GM19452 (cell line): ENCODE data around the gene TRIP12.
"Not testable (repeated sequence)": the region's sequence is repeated elsewhere in the genome, so short reads cannot be mapped to it uniquely, and the experiment has no call there.

Source experiments
- ATAC-seq: cut with Tn5 transposase; IDR thresholded peaks from one replicate; pipeline ENCODE4 v1.9.1; 2021; ENCODE audit not compliant: unreplicated experiment

Gene TRIP12

DNA sequence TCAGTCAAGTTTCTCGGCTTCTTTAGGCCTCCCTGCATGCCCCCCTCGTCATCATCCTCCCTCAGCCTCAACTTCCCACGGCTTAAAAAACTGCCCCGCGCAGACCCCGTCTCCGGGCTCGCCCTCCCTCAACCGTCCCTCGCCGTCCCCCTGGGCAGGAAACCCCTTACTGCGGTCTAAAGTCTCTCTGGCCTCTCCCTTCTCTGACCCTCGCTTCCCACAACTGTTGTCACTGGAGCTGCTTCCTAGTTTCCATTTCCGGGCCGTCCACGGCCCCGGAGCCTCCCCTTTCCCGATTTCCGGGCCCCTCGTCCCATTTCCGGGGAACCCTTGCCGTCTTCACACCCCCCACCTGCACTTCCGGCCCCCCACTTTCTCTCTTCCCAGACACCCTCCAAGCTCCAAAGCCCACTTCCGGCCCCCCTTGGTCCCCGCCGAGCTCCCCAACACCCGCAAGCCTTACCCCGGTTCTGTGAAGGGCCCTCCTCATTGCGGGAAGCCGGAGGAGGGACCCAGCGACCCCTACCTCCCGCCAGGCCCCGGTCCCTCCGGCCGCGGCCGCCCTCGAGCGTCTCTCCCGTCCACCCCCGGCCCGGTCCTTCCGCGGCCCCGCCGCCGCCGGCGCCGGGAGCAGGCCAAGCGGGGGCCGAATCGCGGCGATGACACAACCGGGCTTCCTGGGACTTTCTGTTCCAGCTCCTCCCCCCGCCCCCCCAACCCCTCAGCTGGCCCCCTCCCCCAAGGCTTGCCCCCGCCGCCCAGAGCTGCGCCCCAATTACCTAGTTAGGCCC lies 513 bp downstream of the TRIP12 start:
- peak; percentile 26 for ATAC-seq

- ATAC-seq, result no peak
These were observed 1.7 kb downstream of the TRIP12 start for GRCh38 chr2:229920011-229920641.

GRCh38 chr2:229917793-229918192 lies 4.0 kb downstream of the TRIP12 start:
- no peak for ATAC-seq

DNA sequence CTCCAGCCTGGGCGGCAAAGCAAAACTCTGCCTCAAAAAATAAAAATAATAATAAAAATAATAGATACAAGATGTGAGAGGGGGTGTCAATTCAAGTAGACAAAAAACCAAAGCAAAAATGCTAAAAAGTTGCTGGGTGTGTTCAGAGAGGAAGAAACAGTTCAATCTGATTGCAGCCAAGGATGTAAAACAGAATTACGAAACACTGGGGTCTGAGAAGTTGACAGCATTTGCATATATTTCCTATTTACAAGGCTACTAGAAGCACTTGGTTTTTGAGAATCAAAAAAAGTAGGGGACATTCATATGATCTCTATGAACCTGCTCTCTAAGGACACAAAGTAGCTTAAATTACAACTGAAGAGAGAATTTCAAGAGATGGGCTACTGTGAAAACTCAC lies 7.6 kb downstream of the TRIP12 start:
- no peak for ATAC-seq

DNA sequence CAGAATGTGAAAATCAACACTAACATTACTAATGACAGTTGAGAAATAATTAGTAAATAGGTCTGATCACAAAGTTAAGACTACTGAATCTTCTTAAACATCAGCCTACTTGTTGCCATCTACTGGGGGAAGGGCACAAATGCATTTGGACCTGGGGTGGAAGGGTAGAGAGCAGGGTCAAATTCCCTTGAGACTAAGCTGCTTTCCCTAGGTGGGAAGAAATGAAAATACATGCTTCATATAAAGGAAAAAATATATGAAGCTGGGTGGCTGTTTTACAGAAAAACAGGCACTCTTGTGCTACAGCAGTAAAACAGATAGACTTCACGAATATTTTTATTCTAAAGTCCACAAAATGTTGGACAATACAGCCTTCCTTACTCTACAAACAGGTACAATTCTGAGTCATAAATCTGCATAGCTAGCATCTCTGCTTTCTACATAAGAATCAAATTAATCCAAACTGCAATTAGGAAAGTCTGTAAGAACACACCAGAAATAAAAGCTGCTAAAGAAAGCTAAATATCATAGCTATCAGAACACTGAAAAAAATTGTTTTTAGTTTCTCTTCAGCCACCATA lies 10.9 kb downstream of the TRIP12 start:
- peak; percentile 60 for ATAC-seq

DNA sequence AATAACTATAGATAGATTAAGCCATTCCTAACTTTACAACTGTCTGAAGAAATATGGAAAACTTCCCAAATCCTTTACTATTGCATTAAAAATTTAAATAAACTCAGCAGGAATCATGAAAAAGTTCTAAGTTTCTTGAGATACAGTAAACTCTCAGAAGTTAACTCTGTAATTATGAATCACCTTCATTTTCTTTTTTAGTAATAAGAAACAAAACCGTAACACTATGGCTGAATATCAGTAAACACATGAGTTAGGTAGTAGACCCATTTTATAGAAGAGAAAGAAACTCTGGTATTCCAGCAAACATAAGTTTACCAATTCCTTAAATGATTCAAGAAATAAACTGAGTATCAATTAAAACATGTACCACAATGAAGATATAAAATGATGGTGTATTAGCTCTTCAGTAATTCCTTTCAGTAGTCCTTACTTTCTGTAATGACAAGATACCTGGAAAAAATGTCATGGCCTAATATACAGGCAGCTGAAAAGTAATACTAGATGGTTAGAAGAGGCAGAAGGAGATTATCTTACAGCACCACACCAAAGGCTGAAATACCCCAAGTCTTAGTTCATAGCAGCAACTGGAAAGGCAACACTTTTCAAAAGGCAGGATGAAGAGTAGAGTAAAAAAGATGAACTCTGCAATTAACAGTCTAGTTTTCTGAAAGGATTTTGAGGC lies 11.5 kb downstream of the TRIP12 start:
- peak; percentile 21 for ATAC-seq

DNA sequence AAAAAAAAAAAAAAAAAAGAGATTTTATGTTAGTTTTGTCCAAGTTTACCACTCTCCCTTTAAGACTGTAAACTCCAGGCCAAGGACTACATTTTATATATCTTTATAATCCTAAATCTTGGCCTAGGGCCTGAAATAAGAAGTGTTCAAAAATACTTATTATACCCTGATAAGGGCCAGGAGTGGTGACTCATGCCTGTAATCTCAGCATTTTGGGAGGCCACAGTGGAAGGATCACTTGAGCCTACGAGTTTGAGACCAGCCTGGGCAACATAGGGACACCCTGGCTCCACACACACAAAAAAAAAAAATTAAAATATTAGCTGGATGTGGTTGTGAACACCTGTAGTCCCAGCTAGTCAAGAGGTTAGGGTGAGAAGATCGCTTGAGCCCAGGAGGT lies 12.7 kb downstream of the TRIP12 start:
- no peak for ATAC-seq

DNA sequence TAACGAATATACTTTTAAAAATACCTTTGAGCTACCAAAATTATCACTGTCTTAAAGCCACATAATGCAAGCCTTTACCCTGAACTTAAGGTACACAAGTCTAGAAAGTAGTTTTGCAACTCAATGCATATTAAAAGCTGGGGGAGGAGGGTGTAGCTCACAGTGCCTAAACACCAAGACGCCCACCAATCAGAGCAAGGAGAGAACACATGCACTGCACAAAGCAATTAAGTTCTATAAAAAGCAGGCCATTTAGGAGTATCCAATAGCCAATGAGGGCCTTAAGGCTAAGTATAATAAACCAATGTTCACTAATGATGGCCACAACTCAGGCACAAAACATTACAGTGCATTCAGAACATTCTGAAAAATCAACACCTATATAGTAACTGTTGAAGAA lies 16.2 kb downstream of the TRIP12 start:
- ATAC-seq, result no peak

- ATAC-seq, result no peak
These were observed 18.8 kb downstream of the TRIP12 start for GRCh38 chr2:229903037-229903436.

DNA sequence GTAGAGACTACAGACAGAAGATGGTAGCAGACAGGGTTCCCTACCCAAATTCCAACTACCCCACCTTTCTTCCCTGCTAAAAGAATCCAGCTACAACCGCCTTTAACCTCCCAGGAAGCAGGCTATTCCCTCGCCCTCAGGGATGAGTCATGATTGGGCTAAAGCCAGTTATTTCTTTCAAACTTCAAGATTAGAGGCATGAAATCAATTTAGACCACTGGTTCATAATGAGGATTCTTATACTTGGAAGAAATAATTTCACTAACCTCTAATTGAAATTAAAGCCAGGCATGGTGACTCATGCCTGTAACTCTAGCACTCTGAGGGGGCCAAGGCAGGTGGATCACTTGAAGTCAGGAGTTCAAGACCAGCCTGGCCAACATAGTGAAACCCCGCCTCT lies 20.0 kb downstream of the TRIP12 start:
- ATAC-seq, result no peak

DNA sequence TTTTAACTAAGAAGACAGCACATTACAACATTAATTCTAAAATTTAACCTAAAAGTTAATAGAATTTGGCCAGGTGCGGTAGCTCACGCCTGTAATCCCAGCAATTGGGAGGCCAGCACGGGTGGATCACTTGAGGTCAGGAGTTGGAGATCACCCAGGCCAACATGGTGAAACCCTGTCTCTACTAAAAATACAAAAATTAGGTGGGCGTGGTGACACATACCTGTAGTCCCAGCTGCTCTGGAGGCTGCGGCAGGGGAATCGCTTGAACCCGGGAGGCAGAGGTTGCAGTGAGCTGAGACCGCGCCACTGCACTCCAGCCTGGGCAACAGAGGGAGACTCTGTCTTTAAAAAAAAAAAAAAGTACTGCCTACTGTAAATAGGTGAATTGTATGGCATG lies 21.3 kb downstream of the TRIP12 start:
- not testable (repeated sequence) for ATAC-seq

- no peak for ATAC-seq
These were observed 21.8 kb downstream of the TRIP12 start for GRCh38 chr2:229900012-229900411.

GRCh38 chr2:229899604-229900003 lies 22.2 kb downstream of the TRIP12 start:
- no peak for ATAC-seq

DNA sequence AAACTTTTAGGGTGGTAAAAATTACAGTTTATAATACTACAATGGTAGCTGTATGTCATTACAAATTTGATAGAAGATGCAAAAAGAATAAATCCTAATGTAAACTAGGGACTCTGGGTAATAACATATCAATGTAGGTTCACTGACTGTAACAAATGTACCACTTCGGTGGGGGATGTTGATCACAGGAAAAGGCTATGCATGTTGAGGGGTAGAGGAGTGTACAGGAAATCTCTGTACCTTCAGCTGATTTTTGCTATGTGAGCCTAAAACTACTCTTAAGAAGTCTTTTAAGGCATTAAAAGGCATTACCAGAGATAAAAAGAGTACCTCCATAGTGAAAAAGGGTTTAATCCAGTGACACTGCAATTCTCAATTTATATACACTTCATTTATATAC lies 25.0 kb downstream of the TRIP12 start:
- ATAC-seq, result no peak

GRCh38 chr2:229889023-229889422 lies 32.8 kb downstream of the TRIP12 start:
- no peak for ATAC-seq

DNA sequence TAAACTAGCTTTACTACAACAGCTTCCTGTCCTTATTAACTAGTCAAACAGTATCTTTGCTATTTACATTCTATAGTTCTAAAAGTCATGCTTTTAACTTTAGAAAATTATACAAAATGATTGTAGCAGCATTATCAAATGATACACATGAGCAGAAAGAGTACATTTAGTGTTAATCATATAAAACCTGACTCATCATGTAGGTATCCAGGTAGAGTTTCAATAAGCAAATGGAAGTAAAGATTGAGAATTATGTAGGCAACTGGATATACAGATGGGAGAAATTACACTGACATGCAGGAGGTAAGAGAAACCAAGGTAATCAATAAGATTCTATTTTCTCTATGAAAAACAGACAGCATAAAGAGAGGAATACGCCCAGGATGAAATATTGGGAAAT lies 33.8 kb downstream of the TRIP12 start:
- ATAC-seq, result no peak

GRCh38 chr2:229887441-229887840 lies 34.4 kb downstream of the TRIP12 start:
- no peak for ATAC-seq

DNA sequence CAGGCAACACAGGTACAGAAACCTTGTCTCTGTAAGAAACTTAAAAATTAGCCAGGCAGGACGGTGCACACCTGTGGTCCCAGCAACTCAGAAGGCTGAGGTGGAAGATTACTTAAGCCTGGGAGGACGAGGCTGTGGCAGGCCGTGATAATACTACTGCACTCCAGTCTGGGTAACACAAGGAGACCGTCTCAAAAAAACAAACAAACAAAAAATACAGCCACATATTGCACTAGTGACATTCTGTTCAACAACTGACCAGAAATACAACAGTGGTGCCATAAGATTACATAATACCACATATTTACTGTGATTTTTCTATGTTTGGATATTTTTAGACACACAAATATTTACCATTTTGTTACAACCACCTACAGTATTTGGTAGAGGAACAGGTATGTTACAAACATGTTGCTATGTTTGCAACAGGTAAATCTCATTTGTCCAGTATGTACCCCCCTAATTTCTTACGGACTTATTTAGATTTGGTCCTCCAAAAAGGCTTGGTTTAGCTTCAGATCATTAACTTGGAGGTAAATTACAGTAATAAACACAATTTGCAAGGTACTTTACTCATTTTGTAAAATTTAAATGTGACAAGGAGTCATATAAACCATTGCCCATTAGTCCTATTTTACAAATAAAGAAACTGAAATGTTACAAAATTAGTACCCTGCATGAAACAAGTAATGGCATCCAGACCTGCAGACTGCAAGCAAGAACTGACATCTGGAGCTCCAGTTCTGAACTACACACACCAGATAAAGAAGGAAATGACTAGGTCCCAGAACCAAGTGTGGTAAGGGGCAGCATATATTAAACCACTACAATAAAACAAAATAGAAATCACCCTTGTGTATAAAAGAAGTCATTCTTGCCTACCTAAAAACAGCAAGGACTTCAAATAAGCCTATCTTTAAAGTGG lies 36.8 kb downstream of the TRIP12 start:
- ATAC-seq, result peak; percentile 62

- no peak for ATAC-seq
These were observed 39.2 kb downstream of the TRIP12 start for GRCh38 chr2:229882583-229882982.

DNA sequence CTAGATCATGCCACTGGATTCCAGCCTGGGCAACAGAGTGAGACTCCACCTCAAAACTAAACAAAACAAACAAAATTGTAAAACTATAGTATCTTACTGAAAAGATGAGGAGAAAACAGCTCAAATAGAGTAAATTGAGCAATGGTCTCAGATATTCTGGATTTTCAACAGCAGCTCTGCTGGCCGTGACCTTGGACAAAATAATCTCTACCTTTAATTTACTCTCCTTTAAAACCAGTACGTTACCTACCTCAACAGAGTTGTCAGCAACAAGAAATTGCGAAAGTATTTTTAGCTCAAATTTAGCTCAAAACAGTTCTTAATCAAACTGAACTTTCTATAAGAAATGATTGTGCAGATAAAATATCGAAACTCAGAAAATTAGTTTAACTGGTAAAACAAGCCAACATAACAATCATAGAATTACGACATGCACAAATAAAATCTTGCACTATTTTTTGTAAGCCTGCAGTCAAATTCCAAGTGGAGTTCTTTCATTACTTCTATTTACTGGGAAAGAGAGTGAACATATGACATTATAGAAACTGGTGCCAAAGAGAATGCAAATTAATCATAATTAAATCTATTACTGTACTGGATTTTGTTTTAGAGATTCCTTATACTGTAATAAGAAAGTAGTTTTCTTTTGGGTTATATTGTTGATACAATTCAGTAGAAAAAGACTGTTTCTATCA lies 40.8 kb downstream of the TRIP12 start:
- no peak for ATAC-seq
